ELR (cell line): ENCODE measurements around the gene OS9.
"Not testable (repeated sequence)": the region's sequence is repeated elsewhere in the genome, so short reads cannot be mapped to it uniquely, and the experiment has no call there.

ENCODE experiments used
- DNase-seq: peaks from one replicate; pipeline ENCODE4 v3.0.0-alpha.2; 2015; ENCODE audit warnings: low read depth

OS9 gene, protein sequence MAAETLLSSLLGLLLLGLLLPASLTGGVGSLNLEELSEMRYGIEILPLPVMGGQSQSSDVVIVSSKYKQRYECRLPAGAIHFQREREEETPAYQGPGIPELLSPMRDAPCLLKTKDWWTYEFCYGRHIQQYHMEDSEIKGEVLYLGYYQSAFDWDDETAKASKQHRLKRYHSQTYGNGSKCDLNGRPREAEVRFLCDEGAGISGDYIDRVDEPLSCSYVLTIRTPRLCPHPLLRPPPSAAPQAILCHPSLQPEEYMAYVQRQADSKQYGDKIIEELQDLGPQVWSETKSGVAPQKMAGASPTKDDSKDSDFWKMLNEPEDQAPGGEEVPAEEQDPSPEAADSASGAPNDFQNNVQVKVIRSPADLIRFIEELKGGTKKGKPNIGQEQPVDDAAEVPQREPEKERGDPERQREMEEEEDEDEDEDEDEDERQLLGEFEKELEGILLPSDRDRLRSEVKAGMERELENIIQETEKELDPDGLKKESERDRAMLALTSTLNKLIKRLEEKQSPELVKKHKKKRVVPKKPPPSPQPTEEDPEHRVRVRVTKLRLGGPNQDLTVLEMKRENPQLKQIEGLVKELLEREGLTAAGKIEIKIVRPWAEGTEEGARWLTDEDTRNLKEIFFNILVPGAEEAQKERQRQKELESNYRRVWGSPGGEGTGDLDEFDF

GRCh38 chr12:57693659-57694458 lies at the start of gene OS9:
TSS of gene OS9 (plus strand) at chr12:57694132. CDS start at chr12:57694162, 30 bp downstream.
- peak; percentile 100 for DNase-seq

GRCh38 chr12:57645990-57646658 lies 47.8 kb upstream of the OS9 start:
- peak; percentile 55 for DNase-seq

GRCh38 chr12:57646659-57647049 lies 47.3 kb upstream of the OS9 start:
- DNase-seq, result not testable (repeated sequence)

DNA sequence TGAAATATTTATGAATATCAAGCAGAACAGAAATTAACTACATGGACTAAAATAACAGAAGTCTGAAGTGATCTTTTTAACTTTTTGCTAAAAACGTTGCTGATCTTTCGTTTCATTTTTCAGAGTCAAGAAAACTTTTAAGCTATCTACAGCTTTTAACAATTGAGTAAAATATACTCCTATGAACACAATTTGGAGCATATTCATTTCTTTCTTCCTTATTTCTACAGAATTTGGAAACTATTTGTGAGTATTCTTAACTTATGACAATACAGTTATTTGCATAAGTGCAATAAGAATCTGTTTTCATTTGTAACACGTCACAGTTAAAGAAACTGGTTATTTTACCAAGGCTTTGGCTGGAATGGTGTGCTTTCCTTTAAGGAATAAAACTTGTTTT lies 39.9 kb upstream of the OS9 start:
- DNase-seq, result no peak

- DNase-seq, result no peak
Measured at GRCh38 chr12:57655541-57656240, 38.2 kb upstream of the OS9 start.

- DNase-seq, result not testable (repeated sequence)
Measured at GRCh38 chr12:57656408-57656807, 37.5 kb upstream of the OS9 start.

DNA sequence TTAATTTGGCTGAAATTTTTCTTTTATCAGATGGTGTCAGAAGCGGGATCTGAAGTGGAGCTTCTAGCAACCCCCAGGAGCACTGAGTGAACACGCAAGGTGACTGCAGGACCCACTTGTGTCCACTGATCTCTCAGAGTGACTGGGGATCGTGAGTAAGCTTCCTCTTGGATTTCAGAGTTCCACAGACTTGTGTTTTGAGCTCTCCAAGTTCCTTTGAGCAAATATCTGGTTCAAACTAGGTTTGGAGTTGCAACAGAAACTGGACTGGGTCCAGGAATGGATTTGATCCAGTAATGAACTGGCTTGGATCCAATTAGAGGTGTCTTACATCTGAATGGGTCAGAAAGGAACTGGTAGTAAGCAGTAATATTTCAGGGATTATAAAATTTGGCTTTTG lies 36.2 kb upstream of the OS9 start:
- no peak for DNase-seq

- no peak for DNase-seq
Measured at GRCh38 chr12:57658890-57659289, 35.0 kb upstream of the OS9 start.

DNA sequence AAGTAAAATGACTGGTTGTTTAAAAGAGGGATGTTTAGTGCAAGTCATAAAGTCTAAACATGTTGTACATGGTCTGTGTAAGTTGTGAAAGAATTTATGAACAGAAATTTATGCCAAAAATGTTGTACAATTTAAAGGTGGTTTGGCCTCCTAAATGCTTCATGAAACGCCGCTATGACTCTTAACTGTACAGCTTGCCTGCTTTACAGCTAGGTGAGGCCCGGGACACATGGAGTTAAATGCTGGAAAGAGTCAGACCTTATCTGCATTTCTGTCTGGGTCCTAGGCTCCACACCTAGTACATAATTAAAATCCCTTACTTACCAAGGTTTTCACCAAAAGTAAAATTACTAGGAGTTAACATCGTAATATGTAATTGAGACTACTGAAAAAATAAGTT lies 32.6 kb upstream of the OS9 start:
- DNase-seq, result no peak

GRCh38 chr12:57665066-57665820 lies 28.7 kb upstream of the OS9 start:
- DNase-seq, result not testable (repeated sequence)

- no peak for DNase-seq
Measured at GRCh38 chr12:57666897-57667296, 27.0 kb upstream of the OS9 start.

- DNase-seq, result not testable (repeated sequence)
Measured at GRCh38 chr12:57669691-57670090, 24.2 kb upstream of the OS9 start.

DNA sequence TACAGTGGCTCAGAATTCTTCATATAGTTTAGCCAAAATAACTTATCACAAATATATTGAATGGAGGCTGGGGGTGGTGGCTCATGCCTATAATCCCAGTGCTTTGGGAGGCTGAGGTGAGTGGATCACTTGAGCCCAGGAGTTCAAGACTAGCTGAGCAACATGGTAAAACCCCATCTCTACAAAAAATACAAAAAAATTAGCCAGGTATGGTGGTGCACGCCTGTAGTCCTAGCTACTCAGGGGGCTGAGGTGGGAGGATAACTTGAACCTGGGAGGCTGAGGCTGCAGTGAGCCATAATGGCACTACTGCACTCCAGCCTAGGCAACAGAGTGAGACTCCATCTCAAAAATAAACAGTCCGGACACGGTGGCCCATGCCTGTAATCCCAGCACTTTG lies 22.1 kb upstream of the OS9 start:
- DNase-seq, result not testable (repeated sequence)

DNA sequence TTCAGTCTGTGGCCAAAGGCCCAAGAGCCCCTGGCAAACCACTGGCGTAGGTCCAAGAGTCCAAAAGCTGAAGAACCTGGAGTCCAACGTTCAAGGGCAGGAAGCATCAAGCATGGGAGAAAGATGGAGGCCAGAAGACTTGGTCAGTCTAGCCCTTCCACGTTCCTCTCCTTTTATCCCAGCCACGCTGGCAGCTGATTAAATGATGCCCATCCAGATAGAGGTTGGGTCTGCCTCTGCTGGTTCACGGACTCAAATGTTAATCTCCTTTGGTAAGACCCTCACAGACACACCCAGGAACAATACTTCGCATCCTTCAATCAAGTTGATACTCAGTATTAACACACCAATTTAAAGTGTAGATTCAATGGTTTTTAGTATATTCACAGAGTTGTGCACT lies 21.1 kb upstream of the OS9 start:
- no peak for DNase-seq

DNA sequence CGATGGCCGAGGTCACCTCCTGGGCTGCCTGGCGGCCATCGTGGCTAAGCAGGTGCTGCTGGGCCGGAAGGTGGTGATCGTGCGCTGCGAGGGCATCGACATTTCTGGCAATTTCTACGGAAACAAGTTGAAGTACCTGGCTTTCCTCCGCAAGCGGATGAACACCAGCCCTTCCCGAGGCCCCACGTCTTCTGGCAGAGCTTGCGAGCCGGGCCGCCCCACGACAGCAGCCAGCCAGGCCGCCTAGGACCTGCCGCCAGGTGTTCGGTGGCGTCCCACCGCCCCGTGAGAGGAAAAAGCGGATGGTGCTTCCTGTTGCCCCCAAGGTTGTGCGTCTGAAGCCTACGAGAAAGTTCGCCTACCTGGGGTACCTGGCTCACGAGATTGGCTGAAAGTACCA lies 19.2 kb upstream of the OS9 start:
- no peak for DNase-seq

DNA sequence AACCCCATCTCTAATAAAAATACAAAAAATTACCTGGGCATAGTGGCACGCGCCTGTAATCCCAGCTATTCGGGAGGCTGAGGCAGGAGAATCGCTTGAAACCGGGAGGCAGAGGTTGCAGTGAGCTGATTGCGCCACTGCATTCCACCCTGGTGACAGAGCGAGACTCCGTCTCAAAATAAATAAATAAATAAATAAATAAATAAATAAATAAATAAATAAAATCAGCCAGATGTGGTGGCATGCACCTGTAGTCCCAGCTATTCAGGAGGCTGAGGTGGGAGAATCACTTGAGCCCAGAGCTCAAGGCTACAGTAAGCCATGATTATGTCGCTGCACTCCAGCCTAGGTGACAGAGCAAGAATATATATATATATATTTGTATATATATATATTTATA lies 16.0 kb upstream of the OS9 start:
- DNase-seq, result not testable (repeated sequence)

- DNase-seq, result no peak
Measured at GRCh38 chr12:57679697-57680096, 14.2 kb upstream of the OS9 start.

GRCh38 chr12:57687862-57688261 lies 6.1 kb upstream of the OS9 start:
- DNase-seq, result no peak

GRCh38 chr12:57688931-57689330 lies 5.0 kb upstream of the OS9 start:
- no peak for DNase-seq

- no peak for DNase-seq
Measured at GRCh38 chr12:57692500-57692899, 1.4 kb upstream of the OS9 start.

DNA sequence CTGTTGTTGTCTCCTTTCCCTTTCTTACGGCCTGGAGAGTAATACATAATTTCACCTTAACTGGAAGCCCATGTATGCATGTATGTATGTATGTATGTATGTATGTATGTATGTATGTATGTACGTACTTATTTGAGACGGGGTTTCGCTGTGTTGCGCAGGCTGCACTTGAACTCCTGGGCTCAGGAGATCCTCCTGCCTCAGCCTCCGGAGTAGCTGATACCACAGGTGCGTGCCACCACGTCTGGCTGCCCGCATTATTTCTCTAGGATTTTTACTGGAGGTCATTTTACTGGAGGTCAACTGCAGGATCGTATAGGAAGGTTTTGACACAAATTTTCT lies 644 bp upstream of the OS9 start:
- no peak for DNase-seq
